HCT116 (cell line): ENCODE measurements around the gene MKI67. TPM values are rescaled to one million over a fixed set of nuclear protein-coding genes. Genes with fewer than 3 reads are reported as not detected.
A peak's percentile ranks its signal among the peaks of the same experiment; 100 is the strongest.

Source experiments
- ATAC-seq: fragments of 200-7000 bp; cut with Tn5 transposase; 2 replicates; pipeline ENCODE4 v1.9.1; 2020; ENCODE audit warnings: mild to moderate bottlenecking, moderate library complexity
- BruUV-seq: library from RNA; stranded (reverse); fragments of 400-500 nt; replicated peaks from 2 replicates; lab custom pipeline; 2021; lab: Mats Ljungman, UMichigan
- CTCF ChIA-PET: fragments of 300-600 bp; sonication (Branson Sonifier 250); formaldehyde crosslinking; loops from one replicate; lab custom pipeline; 2021; ENCODE audit warnings: antibody characterized with exemption; lab: Charles Lee
- POLR2A ChIA-PET: fragments of 300-600, 350-600 bp; sonication (Branson Sonifier 250); formaldehyde crosslinking; loops from one replicate; lab custom pipeline; 2021; ENCODE audit warnings: antibody characterized with exemption; lab: Charles Lee
- RAD21 ChIA-PET, 2 experiments: fragments of 300-600 bp; sonication (Branson Sonifier 250); formaldehyde crosslinking; loops; one replicate each; lab custom pipeline; 2023; ENCODE audit warnings: low total read pairs in 2 of 2; ENCODE audit not compliant: uncharacterized antibody in 2 of 2, unreplicated experiment in 2 of 2, low non-redundant PET in 1 of 2; lab: Charles Lee
- DNase-seq: peaks from one replicate; pipeline ENCODE4 v3.0.0-alpha.2; 2010; ENCODE audit warnings: low read depth, low spot score
- H2AFZ ChIP-seq: fragments of 200-600 bp; shearing (Covaris generic), sonication (generic); 2 replicates; pipeline ENCODE4 v1.6.1; 2017; ENCODE audit warnings: low read depth, mixed run types, mixed read lengths, antibody characterized with exemption, low read length; ENCODE audit not compliant: poor library complexity, severe bottlenecking
- H3K27ac ChIP-seq: 2 replicates; pipeline ENCODE4 v1.5.1; 2012; ENCODE audit warnings: low read depth, low read length
- H3K27me3 ChIP-seq: fragments of 200-600 bp; sonication (generic); 2 replicates; pipeline ENCODE4 v1.6.1; 2016; ENCODE audit warnings: mixed run types, low read length, mixed read lengths; ENCODE audit not compliant: insufficient read depth
- H3K36me3 ChIP-seq, 2 experiments: fragments of 200-500 bp in 1 of 2; fragments of 200-600 bp in 1 of 2; sonication (Bioruptor generic) in 1 of 2; sonication (generic) in 1 of 2; 2 replicates each; pipeline versions ENCODE4 v1.5.1 to v1.6.1; 2014 to 2016; ENCODE audit warnings: low read length in 2 of 2, inconsistent platforms in 1 of 2, mixed read lengths in 1 of 2, mixed run types in 1 of 2; ENCODE audit not compliant: insufficient read depth in 2 of 2, control insufficient read depth in 1 of 2
- H3K4me1 ChIP-seq, 2 experiments: fragments of 200-600 bp in 1 of 2; sonication (generic) in 1 of 2; 2 replicates each; pipeline versions ENCODE4 v1.5.1 to v1.6.1; 2012 to 2017; ENCODE audit warnings: low read length in 2 of 2, inconsistent platforms in 1 of 2, mild to moderate bottlenecking in 1 of 2, mixed read lengths in 1 of 2, mixed run types in 1 of 2, moderate library complexity in 1 of 2; ENCODE audit not compliant: insufficient read depth in 2 of 2, control insufficient read depth in 1 of 2
- H3K4me2 ChIP-seq: fragments of 200-600 bp; sonication (generic); 2 replicates; pipeline ENCODE4 v1.6.1; 2017; ENCODE audit warnings: mixed run types, low read length, mixed read lengths
- H3K4me3 ChIP-seq, 2 experiments: fragments of 200-600 bp in 1 of 2; sonication (generic) in 1 of 2; replicated peaks in 1 of 2; 2 replicates each; pipeline ENCODE4 v1.5.1; 2011 to 2016; ENCODE audit warnings: low read length in 2 of 2, control low read depth in 1 of 2, low read depth in 1 of 2, mild to moderate bottlenecking in 1 of 2, mixed read lengths in 1 of 2, mixed run types in 1 of 2
- H3K79me2 ChIP-seq: fragments of 200-600 bp; sonication (generic); 2 replicates; pipeline ENCODE4 v1.6.1; 2017; ENCODE audit warnings: mild to moderate bottlenecking, mixed run types, low read length, moderate library complexity, mixed read lengths; ENCODE audit not compliant: insufficient read depth
- H3K9ac ChIP-seq: fragments of 200-600 bp; sonication (generic); 2 replicates; pipeline ENCODE4 v1.6.1; 2016; ENCODE audit warnings: low read length, mixed read lengths
- H3K9me2 ChIP-seq: fragments of 200-600 bp; sonication (generic), shearing (Covaris generic); 2 replicates; pipeline ENCODE4 v1.6.1; 2017; ENCODE audit warnings: mixed run types, mild to moderate bottlenecking, moderate library complexity; ENCODE audit not compliant: insufficient read depth
- H3K9me3 ChIP-seq, 2 experiments: fragments of 200-500 bp in 1 of 2; fragments of 200-600 bp in 1 of 2; sonication (Bioruptor generic) in 1 of 2; sonication (generic) in 1 of 2; 2 replicates each; pipeline ENCODE4 v1.6.1; 2014 to 2017; ENCODE audit warnings: low read length in 2 of 2, mixed read lengths in 2 of 2, inconsistent platforms in 1 of 2, low read depth in 1 of 2, mild to moderate bottlenecking in 1 of 2, mixed run types in 1 of 2, moderate library complexity in 1 of 2; ENCODE audit not compliant: control insufficient read depth in 1 of 2, insufficient read depth in 1 of 2
- H4K20me1 ChIP-seq: fragments of 200-600 bp; sonication (generic), shearing (Covaris generic); 2 replicates; pipeline ENCODE4 v1.6.1; 2017; ENCODE audit warnings: mixed run types, mild to moderate bottlenecking, moderate library complexity; ENCODE audit not compliant: insufficient read depth
- CBX3 ChIP-seq: IDR thresholded peaks from 2 replicates; pipeline ENCODE4 v1.6.1; 2012; ENCODE audit warnings: low read depth
- CEBPB ChIP-seq: IDR thresholded peaks from 2 replicates; pipeline ENCODE4 v1.6.1; 2012; ENCODE audit warnings: low read depth
- CTCF ChIP-seq, 3 experiments: fragments of 200-600 bp in 1 of 3; sonication (generic) in 1 of 3; IDR thresholded peaks in 2 of 3; conservative IDR thresholded peaks in 1 of 3; 2 replicates each; pipeline ENCODE4 v1.5.1; 2012 to 2017; ENCODE audit warnings: low read depth in 2 of 3, low read length in 2 of 3, antibody characterized with exemption in 1 of 3, borderline replicate concordance in 1 of 3, control low read depth in 1 of 3, mild to moderate bottlenecking in 1 of 3, mixed read lengths in 1 of 3, mixed run types in 1 of 3, moderate library complexity in 1 of 3; ENCODE audit not compliant: insufficient read depth in 1 of 3
- EZH2 ChIP-seq: fragments of 200-600 bp; sonication (generic); IDR thresholded peaks from 2 replicates; pipeline ENCODE4 v1.6.1; 2017; ENCODE audit warnings: antibody characterized with exemption, mixed run types
- EZH2phosphoT487 ChIP-seq: fragments of 200-600 bp; IDR thresholded peaks from 2 replicates; pipeline ENCODE4 v1.6.1; 2018; ENCODE audit warnings: antibody characterized with exemption, borderline replicate concordance
- FOSL1 ChIP-seq: IDR thresholded peaks from 2 replicates; pipeline ENCODE4 v1.6.1; 2012; ENCODE audit warnings: low read depth
- POLR2A ChIP-seq: IDR thresholded peaks from 2 replicates; pipeline ENCODE4 v1.7.0; 2011; ENCODE audit warnings: borderline replicate concordance; ENCODE audit not compliant: insufficient read depth, insufficient read length; ENCODE audit errors: extremely low read depth
- RAD21 ChIP-seq: IDR thresholded peaks from 2 replicates; pipeline ENCODE4 v1.6.1; 2012; ENCODE audit warnings: low read depth, mild to moderate bottlenecking
- REST ChIP-seq: IDR thresholded peaks from 2 replicates; pipeline ENCODE4 v1.6.1; 2012; ENCODE audit warnings: low read depth
- SP1 ChIP-seq: IDR thresholded peaks from 2 replicates; pipeline ENCODE4 v1.6.1; 2012; ENCODE audit warnings: low read depth
- SRF ChIP-seq: IDR thresholded peaks from 2 replicates; pipeline ENCODE4 v1.6.1; 2012; ENCODE audit warnings: low read depth
- TCF7L2 ChIP-seq: IDR thresholded peaks from 2 replicates; pipeline ENCODE4 v1.7.0; 2011; ENCODE audit warnings: borderline replicate concordance, inconsistent platforms; ENCODE audit not compliant: insufficient read depth, insufficient read length; ENCODE audit errors: extremely low read depth
- YY1 ChIP-seq: IDR thresholded peaks from 2 replicates; pipeline ENCODE4 v1.6.1; 2011; ENCODE audit warnings: low read length, low read depth, moderate library complexity, mild to moderate bottlenecking; ENCODE audit not compliant: insufficient replicate concordance; ENCODE audit errors: extremely low read depth
- ZBTB33 ChIP-seq: IDR thresholded peaks from 2 replicates; pipeline ENCODE4 v1.6.1; 2011; ENCODE audit warnings: mild to moderate bottlenecking, low read length, moderate library complexity; ENCODE audit not compliant: insufficient replicate concordance; ENCODE audit errors: extremely low read depth
- ZFX ChIP-seq: fragments of 450-650 bp; IDR thresholded peaks from 2 replicates; pipeline ENCODE4 v1.6.1; 2017
- ZNF274 ChIP-seq: fragments of 200-500 bp; sonication (Bioruptor generic); IDR thresholded peaks from 2 replicates; pipeline ENCODE4 v1.6.1; 2014; ENCODE audit warnings: mild to moderate bottlenecking, low read depth, low read length, inconsistent platforms
- intact Hi-C: fragments of 100-400 bp; cut with micrococcal nuclease; formaldehyde crosslinking; loops from 2 replicates; pipeline ENCODE4 v1.10.0; 2022
- total RNA-seq: library from RNA; stranded (reverse); gene quantifications from one replicate; pipeline ENCODE4 v1.2.1, GENCODE V29; 2021; ENCODE audit not compliant: unreplicated experiment
- TF ChIP-seq, protein P1 (sequence below): IDR thresholded peaks from 2 replicates; pipeline ENCODE4 v1.6.1; 2012

The MKI67 gene
- total RNA-seq, 1 experiment from 2014 or later = 202 TPM

DNA sequence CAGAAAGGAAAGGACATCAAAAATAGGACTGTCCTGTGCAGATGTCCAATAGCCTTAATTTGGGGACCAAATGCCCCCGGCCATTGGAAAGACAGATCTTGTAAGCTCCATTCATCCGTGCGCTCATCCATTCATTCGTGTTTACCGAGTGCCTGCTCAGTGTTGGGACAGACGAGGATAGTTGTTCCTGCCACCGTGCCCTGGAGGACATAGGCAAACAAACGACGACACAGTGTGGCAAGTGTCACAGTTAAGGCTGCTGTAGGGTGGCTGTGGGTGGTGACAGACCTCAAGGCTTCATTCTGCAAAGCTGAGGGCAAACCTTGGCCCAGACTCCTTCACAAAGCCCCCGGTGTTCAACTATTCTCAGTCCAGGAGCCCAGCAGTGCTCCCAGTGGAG is 27.6 kb downstream of the MKI67 start:
- DNase-seq = no peak
- no peak overlapping the region for H2AFZ ChIP-seq
- no peak overlapping the region for H3K4me2 ChIP-seq
- ATAC-seq = no peak
- ChIA-PET RAD21 (no interaction called here), POLR2A (no interaction called here), CTCF (no interaction called here)
- no peak overlapping the region for H3K9ac ChIP-seq
- TF ChIP-seq CBX3 (no peak), POLR2A (no peak), YY1 (no peak), CEBPB (no peak), SRF (no peak), EZH2 (no peak), ZNF274 (no peak), CTCF (IDR thresholded peaks at IDR 0.05 in 2 of 3, conservative IDR thresholded peaks at IDR 0.05 in 1 of 3; ENCODE audit: borderline replicate concordance in 1 of 3, insufficient read depth in 1 of 3, low read depth in 2 of 3, low read length in 2 of 3) (no peak), EZH2phosphoT487 (no peak), RAD21 (no peak), ZFX (no peak), FOSL1 (no peak), REST (no peak), TCF7L2 (no peak), ZBTB33 (no peak), SP1 (no peak)
- TF ChIP-seq, protein P1, sequence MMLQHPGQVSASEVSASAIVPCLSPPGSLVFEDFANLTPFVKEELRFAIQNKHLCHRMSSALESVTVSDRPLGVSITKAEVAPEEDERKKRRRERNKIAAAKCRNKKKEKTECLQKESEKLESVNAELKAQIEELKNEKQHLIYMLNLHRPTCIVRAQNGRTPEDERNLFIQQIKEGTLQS = no peak
- no peaks in the 10 kb centered on the region for H3K9me2 ChIP-seq
- BruUV-seq = TSS peak; percentile 15
- H3K9me3 ChIP-seq = no peaks in the 10 kb centered on the region
- H4K20me1 ChIP-seq = 0 out of 2 replicates have a peak, but pooled peaks cover 5% of the 10 kb centered on the region
- peaks cover 55 to 73% of the 10 kb centered on the region in 2 experiments for H3K36me3 ChIP-seq
- no peak overlapping the region for H3K4me3 ChIP-seq
- no peak overlapping the region for H3K27ac ChIP-seq
- intact Hi-C loops = no loop called here
- peaks cover 47% of the 10 kb centered on the region for H3K79me2 ChIP-seq
- H3K27me3 ChIP-seq = no peaks in the 10 kb centered on the region
- H3K4me1 ChIP-seq = no peaks in the 10 kb centered on the region
